ENCODE data around the gene KCNK5.

The KCNK5 gene

GRCh38 chr6:39215640-39216158 is 13.6 kb downstream of the KCNK5 start:
- no peaks in the 10 kb centered on the region for H3K79me2 ChIP-seq (ENCODE audit: insufficient read depth, low read length)
- no peak overlapping the region for H3K4me2 ChIP-seq (ENCODE audit: low read depth, low read length, poor library complexity, severe bottlenecking)
- H3K4me3 ChIP-seq (ENCODE audit: insufficient read depth, low read length, poor library complexity, severe bottlenecking), result no peak overlapping the region
- TF ChIP-seq CTCF (IDR thresholded peaks at IDR 0.05; ENCODE audit: insufficient read depth, low read length, poor library complexity, severe bottlenecking) (no peak), EZH2phosphoT487 (conservative IDR thresholded peaks at IDR 0.05; ENCODE audit: low read length) (no peak)
- no peaks in the 10 kb centered on the region for H3F3A ChIP-seq (ENCODE audit: insufficient read depth)
- no peak overlapping the region for H2AFZ ChIP-seq (ENCODE audit: low read depth, low read length, severe bottlenecking)
- no peak overlapping the region for H3K9ac ChIP-seq (ENCODE audit: low read length)
- no peaks in the 10 kb centered on the region for H3K9me2 ChIP-seq (replicated peaks; ENCODE audit: insufficient read depth, low read length)
- peaks cover 3% of the 10 kb centered on the region; the same call in 1 of the 2 replicates for H3K27me3 ChIP-seq (ENCODE audit: low read length)
- H3K9me3 ChIP-seq (ENCODE audit: insufficient read depth, low read length), result no peaks in the 10 kb centered on the region
- H3K36me3 ChIP-seq (ENCODE audit: low read length), result no peaks in the 10 kb centered on the region
- no peaks in the 10 kb centered on the region for H4K20me1 ChIP-seq (ENCODE audit: low read depth, low read length)
- H3K27ac ChIP-seq (ENCODE audit: low read depth, low read length), result no peak overlapping the region

DNA sequence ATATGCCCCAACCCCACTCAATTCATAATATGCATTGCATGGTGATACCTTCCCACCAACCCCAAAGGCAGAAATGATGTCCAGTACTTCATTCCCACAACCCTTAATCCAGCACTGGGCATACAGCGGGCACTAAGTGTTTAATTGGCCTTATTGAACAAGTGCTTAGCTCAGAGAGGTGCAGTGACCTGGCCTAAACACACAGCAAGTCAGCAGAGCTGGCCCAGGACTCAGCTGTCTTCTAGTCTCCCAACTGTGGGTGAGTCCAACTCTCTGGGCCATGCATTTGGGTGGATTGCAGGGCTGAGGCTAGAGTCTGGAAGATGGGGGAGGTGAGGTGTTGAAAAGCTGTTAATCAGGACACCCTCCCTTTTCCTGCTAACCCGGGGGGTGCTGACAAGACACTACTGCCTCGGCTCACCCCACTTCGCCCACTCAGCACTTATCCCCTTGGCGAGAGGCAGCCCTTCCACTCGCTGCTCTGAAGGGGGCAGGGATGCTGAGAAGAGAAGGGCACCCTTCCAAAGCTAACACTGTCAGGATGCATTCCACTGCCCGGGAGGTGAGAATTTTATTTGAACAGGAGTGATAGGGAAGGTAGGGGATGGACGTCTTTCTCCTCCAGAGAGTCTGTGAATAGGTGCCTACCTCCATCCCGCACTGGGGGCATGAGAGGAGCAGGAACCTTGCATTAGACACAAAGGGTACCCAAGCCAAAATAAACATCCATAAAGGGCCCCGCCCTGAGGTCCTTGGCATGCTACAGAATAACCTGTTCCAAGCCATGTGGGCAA is 14.2 kb downstream of the KCNK5 start:
- H3K4me3 ChIP-seq (ENCODE audit: insufficient read depth, low read length, poor library complexity, severe bottlenecking), result no peak overlapping the region

DNA sequence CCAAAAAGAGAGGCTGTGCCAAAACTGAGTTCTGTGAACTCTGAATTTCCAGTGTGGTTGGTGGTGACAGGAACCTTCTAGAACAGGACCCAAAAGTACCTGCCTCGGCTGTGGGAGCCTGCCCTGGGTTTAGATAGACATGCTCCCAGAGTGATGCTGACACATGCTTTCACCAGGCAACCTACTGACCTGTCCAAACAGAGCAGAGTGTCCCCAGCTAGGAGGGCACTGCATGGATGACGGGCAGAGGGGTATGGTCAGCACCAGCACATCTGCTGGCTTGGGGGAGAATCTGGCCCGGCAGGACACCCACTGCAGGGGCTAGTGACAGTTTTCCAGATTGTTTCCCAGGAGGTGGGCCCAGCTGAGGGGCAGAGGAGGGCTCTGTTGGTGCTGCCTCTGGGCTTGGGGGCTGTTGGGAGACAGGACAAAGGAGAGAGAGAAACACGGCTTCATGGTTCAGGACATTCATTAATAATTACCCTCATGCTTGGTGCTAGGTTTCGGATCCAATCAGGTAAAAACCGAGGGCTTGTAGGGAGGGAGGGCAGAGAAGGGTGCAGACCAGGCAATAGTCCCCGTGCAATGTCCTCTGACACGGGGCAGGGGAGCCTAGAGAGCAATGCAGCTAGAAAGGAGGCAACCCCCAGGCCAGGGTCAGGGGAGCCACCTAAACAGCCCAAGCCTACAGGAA is 15.0 kb downstream of the KCNK5 start:
- Histone ChIP-seq H4K20me1 (ENCODE audit: low read depth, low read length) (no peaks in the 10 kb centered on the region), H3K4me3 (ENCODE audit: insufficient read depth, low read length, poor library complexity, severe bottlenecking) (no peak overlapping the region), H3K27me3 (ENCODE audit: low read length) (peaks cover 3% of the 10 kb centered on the region; the same call in 1 of the 2 replicates), H3K27ac (ENCODE audit: low read depth, low read length) (no peak overlapping the region), H3K36me3 (ENCODE audit: low read length) (no peaks in the 10 kb centered on the region), H3K4me2 (ENCODE audit: low read depth, low read length, poor library complexity, severe bottlenecking) (no peak overlapping the region), H2AFZ (ENCODE audit: low read depth, low read length, severe bottlenecking) (no peak overlapping the region), H3K79me2 (ENCODE audit: insufficient read depth, low read length) (no peaks in the 10 kb centered on the region), H3F3A (ENCODE audit: insufficient read depth) (no peaks in the 10 kb centered on the region), H3K9me2 (replicated peaks; ENCODE audit: insufficient read depth, low read length) (no peaks in the 10 kb centered on the region), H3K9ac (ENCODE audit: low read length) (no peak overlapping the region), H3K9me3 (ENCODE audit: insufficient read depth, low read length) (no peaks in the 10 kb centered on the region)
- TF ChIP-seq EZH2phosphoT487 (conservative IDR thresholded peaks at IDR 0.05; ENCODE audit: low read length), result no peak
- TF ChIP-seq CTCF (IDR thresholded peaks at IDR 0.05; ENCODE audit: insufficient read depth, low read length, poor library complexity, severe bottlenecking), result no peak

More for the DNA sequence above, 14.2 kb downstream of the KCNK5 start:
- TF ChIP-seq CTCF (IDR thresholded peaks at IDR 0.05; ENCODE audit: insufficient read depth, low read length, poor library complexity, severe bottlenecking), result no peak
- no peak for TF ChIP-seq EZH2phosphoT487 (conservative IDR thresholded peaks at IDR 0.05; ENCODE audit: low read length)
- no peak overlapping the region for H3K9ac ChIP-seq (ENCODE audit: low read length)
- peaks cover 3% of the 10 kb centered on the region; the same call in 1 of the 2 replicates for H3K27me3 ChIP-seq (ENCODE audit: low read length)
- no peaks in the 10 kb centered on the region for H3K79me2 ChIP-seq (ENCODE audit: insufficient read depth, low read length)
- H3K27ac ChIP-seq (ENCODE audit: low read depth, low read length), result no peak overlapping the region
- H3K4me2 ChIP-seq (ENCODE audit: low read depth, low read length, poor library complexity, severe bottlenecking), result no peak overlapping the region
- H3F3A ChIP-seq (ENCODE audit: insufficient read depth), result no peaks in the 10 kb centered on the region
- no peak overlapping the region for H2AFZ ChIP-seq (ENCODE audit: low read depth, low read length, severe bottlenecking)
- H3K9me3 ChIP-seq (ENCODE audit: insufficient read depth, low read length), result no peaks in the 10 kb centered on the region
- no peaks in the 10 kb centered on the region for H3K9me2 ChIP-seq (replicated peaks; ENCODE audit: insufficient read depth, low read length)
- no peaks in the 10 kb centered on the region for H4K20me1 ChIP-seq (ENCODE audit: low read depth, low read length)
- no peaks in the 10 kb centered on the region for H3K36me3 ChIP-seq (ENCODE audit: low read length)
